PC-9 (cell line): ENCODE data around the gene LPO. TPM values are rescaled to one million over a fixed set of nuclear protein-coding genes. Genes with fewer than 3 reads are reported as not detected.

Source experiments
- BruUV-seq: library from RNA; stranded (reverse); fragments of 400-500 nt; replicated peaks from 2 replicates; lab custom pipeline; 2021; lab: Mats Ljungman, UMichigan
- CTCF ChIA-PET: fragments of 300-600 bp; sonication (Branson Sonifier 250); formaldehyde crosslinking; loops from one replicate; lab custom pipeline; 2022; ENCODE audit warnings: antibody characterized with exemption; lab: Charles Lee
- POLR2A ChIA-PET: fragments of 300-600 bp; sonication (Branson Sonifier 250); formaldehyde crosslinking; loops from one replicate; lab custom pipeline; 2022; ENCODE audit warnings: antibody characterized with exemption; ENCODE audit not compliant: unreplicated experiment; lab: Charles Lee
- DNase-seq, 2 experiments: peaks; one replicate each; pipeline versions ENCODE4 v3.0.0 to v3.0.0-alpha.2; 2015 to 2022; ENCODE audit warnings: mixed read lengths in 1 of 2
- H2AFZ ChIP-seq: fragments of 200-600 bp; sonication (generic); 2 replicates; pipeline ENCODE4 v1.8.1; 2017; ENCODE audit warnings: antibody characterized with exemption
- H3F3A ChIP-seq: fragments of 200-600 bp; sonication (generic); 2 replicates; pipeline ENCODE4 v1.8.1; 2017; ENCODE audit warnings: antibody characterized with exemption, mild to moderate bottlenecking, low read depth; ENCODE audit not compliant: insufficient read depth
- H3K27ac ChIP-seq: fragments of 200-600 bp; sonication (generic); 2 replicates; pipeline ENCODE4 v1.6.1; 2016; ENCODE audit warnings: mixed run types
- H3K27me3 ChIP-seq: fragments of 200-600 bp; sonication (generic); 2 replicates; pipeline ENCODE4 v1.6.1; 2016; ENCODE audit warnings: low read depth, mixed run types; ENCODE audit not compliant: insufficient read depth
- H3K36me3 ChIP-seq: fragments of 200-600 bp; sonication (generic); 2 replicates; pipeline ENCODE4 v1.6.1; 2016; ENCODE audit warnings: low read depth, mixed run types
- H3K4me1 ChIP-seq: fragments of 200-600 bp; sonication (generic); replicated peaks from 2 replicates; pipeline ENCODE4 v1.6.1; 2016; ENCODE audit warnings: mixed run types; ENCODE audit not compliant: insufficient read depth
- H3K4me2 ChIP-seq: fragments of 200-600 bp; sonication (generic); 2 replicates; pipeline ENCODE4 v1.6.1; 2017; ENCODE audit warnings: mixed run types
- H3K4me3 ChIP-seq: fragments of 200-600 bp; sonication (generic); 2 replicates; pipeline ENCODE4 v1.6.1; 2016; ENCODE audit warnings: mixed run types
- H3K79me2 ChIP-seq: fragments of 200-600 bp; sonication (generic); 2 replicates; pipeline ENCODE4 v1.6.1; 2017; ENCODE audit warnings: low read depth, mixed run types
- H3K9me2 ChIP-seq: fragments of 200-600 bp; sonication (generic); 2 replicates; pipeline ENCODE4 v1.8.1; 2017; ENCODE audit warnings: mild to moderate bottlenecking; ENCODE audit not compliant: insufficient read depth
- H3K9me3 ChIP-seq: fragments of 200-600 bp; sonication (generic); 2 replicates; pipeline ENCODE4 v1.8.1; 2016; ENCODE audit warnings: low read depth; ENCODE audit not compliant: insufficient read depth
- H4K20me1 ChIP-seq: fragments of 200-600 bp; sonication (generic); 2 replicates; pipeline ENCODE4 v1.8.1; 2017; ENCODE audit not compliant: insufficient read depth
- CTCF ChIP-seq: fragments of 200-600 bp; sonication (generic); conservative IDR thresholded peaks from 2 replicates; pipeline ENCODE4 v1.6.1; 2017; ENCODE audit warnings: mixed run types, antibody characterized with exemption, mild to moderate bottlenecking, moderate library complexity
- EZH2 ChIP-seq: fragments of 200-600 bp; sonication (generic); IDR thresholded peaks from 2 replicates; pipeline ENCODE4 v1.8.0; 2017; ENCODE audit warnings: antibody characterized with exemption, low read depth
- intact Hi-C: fragments of 100-400 bp; cut with micrococcal nuclease; formaldehyde crosslinking; loops from one replicate; pipeline ENCODE4 v1.10.0; 2022; ENCODE audit not compliant: unreplicated experiment
- total RNA-seq: library from RNA; stranded (reverse); gene quantifications from 2 replicates; pipeline ENCODE4 v1.2.3, GENCODE V29; 2021

LPO gene
- total RNA-seq, 1 experiment from 2014 or later: not detected

- ChIA-PET POLR2A (no interaction called here), CTCF (no interaction called here)
- no peaks in the 10 kb centered on the region for H3F3A ChIP-seq
- no peak overlapping the region for H2AFZ ChIP-seq
- no peak overlapping the region for H3K4me3 ChIP-seq
- no peak overlapping the region for H3K27ac ChIP-seq
- H4K20me1 ChIP-seq: no peaks in the 10 kb centered on the region; the same call in 1 of the 2 replicates
- no peaks in the 10 kb centered on the region for H3K79me2 ChIP-seq
- no peaks in the 10 kb centered on the region for H3K4me1 ChIP-seq
- intact Hi-C loops: loop anchor here (10.0 kb wide), 1 partner anchor 694 kb away; no protein-coding TSS in a partner anchor
- H3K9me3 ChIP-seq: no peaks in the 10 kb centered on the region
- H3K4me2 ChIP-seq: no peak overlapping the region
- peaks cover 94% of the 10 kb centered on the region for H3K27me3 ChIP-seq
- no peaks in the 10 kb centered on the region for H3K36me3 ChIP-seq
- TF ChIP-seq EZH2: no peak
- no peak for TF ChIP-seq CTCF
- no peak for DNase-seq
- BruUV-seq: no TSS peak
- no peaks in the 10 kb centered on the region for H3K9me2 ChIP-seq
These were observed 72.4 kb downstream of the LPO start for GRCh38 chr17:58310511-58311428.

- TF ChIP-seq EZH2 (no peak), CTCF (no peak)
These were observed 73.1 kb downstream of the LPO start for GRCh38 chr17:58311429-58311894.

GRCh38 chr17:58312021-58312630, 73.7 kb downstream of the LPO start:
- intact Hi-C loops: loop anchor here (10.0 kb wide), 1 partner anchor 693 kb away; no protein-coding TSS in a partner anchor
- no peak overlapping the region for H2AFZ ChIP-seq
- no TSS peak for BruUV-seq

More at GRCh38 chr17:58311429-58311894, 73.1 kb downstream of the LPO start:
- no peaks in the 10 kb centered on the region for H3K9me3 ChIP-seq
- H3K36me3 ChIP-seq: no peaks in the 10 kb centered on the region
- H3K27ac ChIP-seq: no peak overlapping the region
- peaks cover 92% of the 10 kb centered on the region for H3K27me3 ChIP-seq
- CTCF ChIA-PET: no interaction called here
- BruUV-seq: no TSS peak
- no peaks in the 10 kb centered on the region for H3K79me2 ChIP-seq
- no peaks in the 10 kb centered on the region for H3K9me2 ChIP-seq
- H3K4me3 ChIP-seq: no peak overlapping the region
- H3K4me2 ChIP-seq: no peak overlapping the region
- no peak for DNase-seq
- no peaks in the 10 kb centered on the region; the same call in 1 of the 2 replicates for H4K20me1 ChIP-seq
- no peak overlapping the region for H2AFZ ChIP-seq
- H3K4me1 ChIP-seq: no peaks in the 10 kb centered on the region
- no peaks in the 10 kb centered on the region for H3F3A ChIP-seq
- intact Hi-C loops: loop anchor here (10.0 kb wide), 1 partner anchor 693 kb away; no protein-coding TSS in a partner anchor
- POLR2A ChIA-PET: no interaction called here

More at GRCh38 chr17:58312021-58312630, 73.7 kb downstream of the LPO start:
- Histone ChIP-seq H3K9me3 (no peaks in the 10 kb centered on the region), H3K27me3 (peaks cover 92% of the 10 kb centered on the region), H3K9me2 (no peaks in the 10 kb centered on the region), H3K36me3 (no peaks in the 10 kb centered on the region), H3K4me1 (no peaks in the 10 kb centered on the region), H3K79me2 (no peaks in the 10 kb centered on the region), H3F3A (no peaks in the 10 kb centered on the region), H3K27ac (no peak overlapping the region), H3K4me2 (no peak overlapping the region), H3K4me3 (no peak overlapping the region), H4K20me1 (no peaks in the 10 kb centered on the region; the same call in 1 of the 2 replicates)
- DNase-seq: no peak
- ChIA-PET POLR2A (no interaction called here), CTCF (no interaction called here)
- no peak for TF ChIP-seq EZH2
- no peak for TF ChIP-seq CTCF
